ENCODE data around the gene SLC48A1.

Gene SLC48A1

DNA sequence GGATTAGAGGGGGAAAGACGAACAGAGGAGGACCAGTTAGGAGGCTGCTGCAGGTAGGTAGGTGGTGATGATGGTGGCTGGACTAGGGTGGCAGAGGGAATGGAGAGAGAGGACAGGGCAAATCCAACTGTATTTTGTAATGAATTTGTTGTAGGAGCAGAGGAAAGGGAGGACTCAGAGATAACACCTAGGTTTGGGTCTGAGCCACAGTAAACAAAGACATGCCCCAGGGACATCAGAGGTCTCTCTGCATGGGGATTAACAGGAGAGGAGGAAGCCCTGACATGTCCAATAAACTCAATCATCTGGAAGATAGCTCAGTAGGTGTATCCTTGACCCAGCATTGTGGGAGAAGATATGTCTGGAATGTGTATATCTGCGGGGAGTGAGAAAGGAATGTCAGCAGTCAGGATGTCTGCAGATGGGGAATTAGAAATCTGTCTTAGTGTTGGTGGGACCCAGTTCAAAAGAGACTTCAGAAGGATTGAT, 4.7 kb upstream of the SLC48A1 start:
- H3K9me3 ChIP-seq (ENCODE audit: low read length), result no peaks in the 10 kb centered on the region
- no peaks in the 10 kb centered on the region for H4K20me1 ChIP-seq (ENCODE audit: insufficient read depth, low read length)
- no peaks in the 10 kb centered on the region for H3K36me3 ChIP-seq (ENCODE audit: insufficient read depth, low read length)
- H3K79me2 ChIP-seq (ENCODE audit: insufficient read depth, low read length), result no peaks in the 10 kb centered on the region
- peaks cover 3% of the 10 kb centered on the region for H3K4me1 ChIP-seq (ENCODE audit: insufficient read depth, low read length, severe bottlenecking)
- H3F3A ChIP-seq (ENCODE audit: insufficient read depth, low read length), result no peaks in the 10 kb centered on the region
- no peaks in the 10 kb centered on the region for H3K9me2 ChIP-seq (ENCODE audit: low read depth, low read length)
- no peak overlapping the region for H3K4me2 ChIP-seq (ENCODE audit: low read length)
- H3K27ac ChIP-seq (ENCODE audit: low read depth, low read length, poor library complexity, severe bottlenecking), result no peak overlapping the region
- H3K27me3 ChIP-seq (ENCODE audit: insufficient read depth, low read length), result no peaks in the 10 kb centered on the region
- TF ChIP-seq, protein P1, sequence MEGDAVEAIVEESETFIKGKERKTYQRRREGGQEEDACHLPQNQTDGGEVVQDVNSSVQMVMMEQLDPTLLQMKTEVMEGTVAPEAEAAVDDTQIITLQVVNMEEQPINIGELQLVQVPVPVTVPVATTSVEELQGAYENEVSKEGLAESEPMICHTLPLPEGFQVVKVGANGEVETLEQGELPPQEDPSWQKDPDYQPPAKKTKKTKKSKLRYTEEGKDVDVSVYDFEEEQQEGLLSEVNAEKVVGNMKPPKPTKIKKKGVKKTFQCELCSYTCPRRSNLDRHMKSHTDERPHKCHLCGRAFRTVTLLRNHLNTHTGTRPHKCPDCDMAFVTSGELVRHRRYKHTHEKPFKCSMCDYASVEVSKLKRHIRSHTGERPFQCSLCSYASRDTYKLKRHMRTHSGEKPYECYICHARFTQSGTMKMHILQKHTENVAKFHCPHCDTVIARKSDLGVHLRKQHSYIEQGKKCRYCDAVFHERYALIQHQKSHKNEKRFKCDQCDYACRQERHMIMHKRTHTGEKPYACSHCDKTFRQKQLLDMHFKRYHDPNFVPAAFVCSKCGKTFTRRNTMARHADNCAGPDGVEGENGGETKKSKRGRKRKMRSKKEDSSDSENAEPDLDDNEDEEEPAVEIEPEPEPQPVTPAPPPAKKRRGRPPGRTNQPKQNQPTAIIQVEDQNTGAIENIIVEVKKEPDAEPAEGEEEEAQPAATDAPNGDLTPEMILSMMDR (IDR thresholded peaks at IDR 0.05; ENCODE audit: low read length), result no peak
- TF ChIP-seq EZH2 (IDR thresholded peaks at IDR 0.05; ENCODE audit: borderline replicate concordance, low read length), result no peak
- H3K4me3 ChIP-seq (ENCODE audit: low read depth, low read length, poor library complexity, severe bottlenecking), result no peak overlapping the region
- no peak overlapping the region for H2AFZ ChIP-seq (ENCODE audit: low read length)
- no peak overlapping the region for H3K9ac ChIP-seq (ENCODE audit: low read length)

DNA sequence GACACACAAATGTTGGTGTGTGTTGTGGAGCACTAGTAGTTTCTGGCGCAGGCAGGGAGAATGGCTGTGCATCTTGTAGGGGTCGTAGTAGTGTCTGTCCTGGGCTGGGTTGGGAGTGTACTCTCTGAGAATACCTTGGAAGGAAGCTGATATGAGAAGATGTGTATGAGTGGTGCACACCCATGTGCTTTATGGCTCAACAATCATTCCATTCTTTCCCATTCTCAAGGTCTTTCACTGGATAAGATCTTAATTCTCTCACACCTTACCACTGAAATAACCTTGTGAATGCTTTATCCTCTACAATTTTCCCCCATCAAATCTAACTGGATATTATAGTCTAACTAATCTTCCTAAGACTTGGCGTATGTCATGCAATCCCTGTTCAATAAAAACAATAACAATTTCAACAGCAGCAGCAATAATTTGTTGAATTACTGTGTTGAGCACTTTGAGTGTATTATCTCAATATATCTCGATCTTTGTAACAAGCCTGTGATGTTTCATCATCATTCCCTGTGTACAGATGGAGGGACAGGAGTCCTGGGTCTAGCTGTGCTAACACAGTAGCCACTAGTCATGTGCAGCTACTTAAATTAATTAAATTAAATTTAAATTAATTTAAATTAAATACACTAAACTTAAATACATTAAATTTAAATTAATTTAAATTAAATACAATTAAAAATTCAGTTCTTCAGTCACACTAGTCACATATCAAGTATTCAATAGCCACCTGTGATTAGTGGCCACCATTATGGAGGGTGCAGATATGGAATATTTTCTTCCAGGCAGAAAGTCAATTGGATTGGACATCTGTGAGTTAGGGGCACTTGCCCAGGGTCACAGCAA, 3.6 kb upstream of the SLC48A1 start:
- Histone ChIP-seq H3K27ac (ENCODE audit: low read depth, low read length, poor library complexity, severe bottlenecking) (no peak overlapping the region), H4K20me1 (ENCODE audit: insufficient read depth, low read length) (no peaks in the 10 kb centered on the region), H3K4me3 (ENCODE audit: low read depth, low read length, poor library complexity, severe bottlenecking) (no peak overlapping the region), H3K79me2 (ENCODE audit: insufficient read depth, low read length) (no peaks in the 10 kb centered on the region), H3F3A (ENCODE audit: insufficient read depth, low read length) (no peaks in the 10 kb centered on the region), H3K9me3 (ENCODE audit: low read length) (no peaks in the 10 kb centered on the region), H3K9ac (ENCODE audit: low read length) (no peak overlapping the region), H3K36me3 (ENCODE audit: insufficient read depth, low read length) (no peaks in the 10 kb centered on the region), H3K27me3 (ENCODE audit: insufficient read depth, low read length) (no peaks in the 10 kb centered on the region), H3K4me1 (ENCODE audit: insufficient read depth, low read length, severe bottlenecking) (peaks cover 13% of the 10 kb centered on the region), H3K4me2 (ENCODE audit: low read length) (no peak overlapping the region), H2AFZ (ENCODE audit: low read length) (no peak overlapping the region), H3K9me2 (ENCODE audit: low read depth, low read length) (no peaks in the 10 kb centered on the region)
- no peak for TF ChIP-seq EZH2 (IDR thresholded peaks at IDR 0.05; ENCODE audit: borderline replicate concordance, low read length)
- TF ChIP-seq, protein P1 (IDR thresholded peaks at IDR 0.05; ENCODE audit: low read length), result no peak

DNA sequence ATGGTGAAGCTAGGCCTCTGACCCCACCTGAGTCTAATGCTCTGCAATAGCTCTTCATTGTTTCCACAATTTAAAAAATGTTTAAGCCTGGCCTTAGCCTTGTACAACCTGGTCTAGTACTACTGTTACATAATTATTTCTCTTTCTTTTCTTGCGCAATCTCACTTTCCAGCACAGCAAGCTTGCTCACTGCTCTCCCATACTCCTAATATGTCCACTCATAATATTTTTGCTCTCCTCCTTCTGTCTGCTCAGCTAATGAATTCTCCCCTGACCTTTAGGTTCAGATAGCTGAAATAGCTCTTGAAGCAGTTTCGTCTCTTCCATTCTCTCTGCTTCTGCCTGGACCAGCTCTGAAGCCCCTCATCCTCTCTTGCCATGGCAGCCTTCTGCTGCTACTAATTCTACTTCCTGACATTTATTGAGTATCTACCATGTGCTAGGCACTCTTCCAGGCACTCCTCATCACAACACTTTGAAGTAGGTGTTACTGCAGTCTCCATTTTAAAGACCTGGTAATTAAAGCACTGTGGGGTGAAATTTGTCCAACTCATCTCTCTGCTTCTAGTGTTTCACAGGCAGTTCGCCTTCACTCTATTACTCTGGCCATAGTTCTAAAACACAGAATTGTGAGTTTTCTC, 2.8 kb upstream of the SLC48A1 start:
- H3K9ac ChIP-seq (ENCODE audit: low read length), result no peak overlapping the region
- peaks cover 21% of the 10 kb centered on the region for H3K4me1 ChIP-seq (ENCODE audit: insufficient read depth, low read length, severe bottlenecking)

More for the DNA sequence above, 2.8 kb upstream of the SLC48A1 start:
- H3K36me3 ChIP-seq (ENCODE audit: insufficient read depth, low read length), result no peaks in the 10 kb centered on the region
- H3K27me3 ChIP-seq (ENCODE audit: insufficient read depth, low read length), result no peaks in the 10 kb centered on the region
- no peak for TF ChIP-seq EZH2 (IDR thresholded peaks at IDR 0.05; ENCODE audit: borderline replicate concordance, low read length)
- TF ChIP-seq, protein P1 (IDR thresholded peaks at IDR 0.05; ENCODE audit: low read length), result no peak
- H3F3A ChIP-seq (ENCODE audit: insufficient read depth, low read length), result no peaks in the 10 kb centered on the region
- no peak overlapping the region for H3K4me2 ChIP-seq (ENCODE audit: low read length)
- no peaks in the 10 kb centered on the region for H3K79me2 ChIP-seq (ENCODE audit: insufficient read depth, low read length)
- H3K4me3 ChIP-seq (ENCODE audit: low read depth, low read length, poor library complexity, severe bottlenecking), result no peak overlapping the region
- no peak overlapping the region for H2AFZ ChIP-seq (ENCODE audit: low read length)
- H4K20me1 ChIP-seq (ENCODE audit: insufficient read depth, low read length), result no peaks in the 10 kb centered on the region
- H3K27ac ChIP-seq (ENCODE audit: low read depth, low read length, poor library complexity, severe bottlenecking), result no peak overlapping the region
- H3K9me2 ChIP-seq (ENCODE audit: low read depth, low read length), result no peaks in the 10 kb centered on the region
- no peaks in the 10 kb centered on the region for H3K9me3 ChIP-seq (ENCODE audit: low read length)

Measured in OCI-LY1 (cell line).